Activated naive CD8-positive, alpha-beta T cell treated with anti-CD3 and anti-CD28 coated beads, Interleukin-2, amount 10 ng/mL, durations not matched to agents 7 days and 5 days (primary cell): ENCODE data around the gene STH. TPM values are rescaled to one million over a fixed set of nuclear protein-coding genes. Genes with fewer than 3 reads are reported as not detected.

Experiments
- ATAC-seq: fragments of 150-1000 bp; cut with Tn5 transposase; one replicate; pipeline ENCODE4 v1.10.0; 2021; ENCODE audit warnings: low read depth, moderate library complexity
- POLR2A ChIA-PET: fragments of 350-600 bp; sonication (Branson Sonifier 250); formaldehyde crosslinking; loops from one replicate; lab custom pipeline; 2021; ENCODE audit warnings: antibody characterized with exemption; lab: Charles Lee
- DNase-seq: peaks from one replicate; pipeline ENCODE4 v3.0.0; 2021
- H3K27ac Mint-ChIP-seq: one replicate; pipeline ENCODE4 v1.8.0; 2022; ENCODE audit warnings: mild to moderate bottlenecking, mixed read lengths
- H3K27me3 Mint-ChIP-seq: one replicate; pipeline ENCODE4 v1.8.0; 2022; ENCODE audit warnings: mild to moderate bottlenecking, moderate library complexity, mixed read lengths
- H3K36me3 Mint-ChIP-seq: one replicate; pipeline ENCODE4 v1.8.0; 2021; ENCODE audit warnings: mild to moderate bottlenecking, mixed read lengths
- H3K4me1 Mint-ChIP-seq: one replicate; pipeline ENCODE4 v1.8.0; 2021; ENCODE audit warnings: mixed read lengths
- H3K4me3 Mint-ChIP-seq: one replicate; pipeline ENCODE4 v1.8.0; 2022; ENCODE audit warnings: mild to moderate bottlenecking, moderate library complexity, mixed read lengths
- H3K9me3 Mint-ChIP-seq: one replicate; pipeline ENCODE4 v1.8.0; 2021; ENCODE audit warnings: mixed read lengths
- total RNA-seq, 2 experiments: library from RNA; stranded (reverse); gene quantifications; one replicate each; pipeline ENCODE4 v1.2.3, GENCODE V29; 2021

Gene STH
- total RNA-seq, 2 experiments from 2014 or later = not detected

DNA sequence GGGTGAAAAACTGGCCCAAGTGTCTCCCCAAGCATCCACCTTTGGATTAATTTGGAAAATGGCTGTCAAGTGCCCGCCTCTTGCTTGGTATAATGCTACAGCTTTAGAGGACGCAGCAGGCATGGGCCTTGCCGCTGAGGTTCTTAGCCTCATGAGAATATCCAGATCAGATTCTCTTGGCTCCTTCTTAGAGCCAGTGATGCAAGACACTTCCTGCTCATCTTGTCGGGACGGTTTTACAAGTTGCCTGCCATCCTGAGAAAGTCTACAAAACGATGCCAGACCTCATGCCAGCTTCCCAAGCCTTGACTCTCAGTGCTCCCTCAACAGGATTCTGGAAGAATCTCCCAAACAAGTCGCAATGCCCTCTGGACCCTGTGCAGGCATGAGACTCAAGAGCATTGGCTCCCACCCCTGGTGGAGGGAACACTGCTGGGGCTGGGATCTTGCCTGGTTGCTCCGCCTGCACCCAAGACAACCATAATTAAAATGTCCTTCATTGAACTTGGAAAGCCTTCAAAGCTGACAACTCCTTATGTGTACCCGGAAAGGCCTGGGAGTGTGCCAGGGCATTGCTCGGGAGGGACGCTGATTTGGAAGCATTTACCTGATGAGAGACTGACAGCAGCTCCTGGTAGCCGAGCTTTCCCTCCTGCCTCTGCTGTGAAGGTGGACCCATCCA lies 25.8 kb upstream of the STH start:
- Mint-ChIP-seq H3K27me3 (peaks cover 10% of the 10 kb centered on the region), H3K4me3 (no peak overlapping the region), H3K36me3 (peaks cover 2% of the 10 kb centered on the region), H3K27ac (no peak overlapping the region), H3K4me1 (peaks cover 7% of the 10 kb centered on the region), H3K9me3 (peaks cover 7% of the 10 kb centered on the region)
- DNase-seq = no peak
- ATAC-seq = no peak
- POLR2A ChIA-PET = no interaction called here

- DNase-seq = no peak
- Mint-ChIP-seq H3K36me3 (peaks cover 2% of the 10 kb centered on the region), H3K4me1 (peaks cover 7% of the 10 kb centered on the region), H3K9me3 (peaks cover 7% of the 10 kb centered on the region), H3K4me3 (no peak overlapping the region), H3K27ac (no peak overlapping the region), H3K27me3 (peaks cover 10% of the 10 kb centered on the region)
- ATAC-seq = no peak
- POLR2A ChIA-PET = no interaction called here
Measured at GRCh38 chr17:45973946-45974859, 24.8 kb upstream of the STH start.

GRCh38 chr17:45974916-45975630 lies 24.0 kb upstream of the STH start:
- peaks cover 7% of the 10 kb centered on the region for H3K4me1 Mint-ChIP-seq
- H3K36me3 Mint-ChIP-seq = peaks cover 2% of the 10 kb centered on the region
- peaks cover 2% of the 10 kb centered on the region for H3K9me3 Mint-ChIP-seq
- POLR2A ChIA-PET = no interaction called here
- H3K27ac Mint-ChIP-seq = no peak overlapping the region
- H3K27me3 Mint-ChIP-seq = peaks cover 6% of the 10 kb centered on the region
- DNase-seq = no peak
- H3K4me3 Mint-ChIP-seq = no peak overlapping the region
- no peak for ATAC-seq

- peaks cover 7% of the 10 kb centered on the region for H3K4me1 Mint-ChIP-seq
- H3K4me3 Mint-ChIP-seq = no peak overlapping the region
- DNase-seq = no peak
- H3K9me3 Mint-ChIP-seq = peaks cover 2% of the 10 kb centered on the region
- POLR2A ChIA-PET = no interaction called here
- ATAC-seq = no peak
- peaks cover 2% of the 10 kb centered on the region for H3K27me3 Mint-ChIP-seq
- no peak overlapping the region for H3K27ac Mint-ChIP-seq
- peaks cover 2% of the 10 kb centered on the region for H3K36me3 Mint-ChIP-seq
Measured at GRCh38 chr17:45975640-45976295, 23.3 kb upstream of the STH start.

GRCh38 chr17:45976391-45976754 lies 22.7 kb upstream of the STH start:
- H3K4me1 Mint-ChIP-seq = peaks cover 7% of the 10 kb centered on the region
- H3K36me3 Mint-ChIP-seq = peaks cover 2% of the 10 kb centered on the region
- POLR2A ChIA-PET = no interaction called here
- H3K27ac Mint-ChIP-seq = no peak overlapping the region
- no peak overlapping the region for H3K4me3 Mint-ChIP-seq
- ATAC-seq = no peak
- no peak for DNase-seq
- peaks cover 2% of the 10 kb centered on the region for H3K9me3 Mint-ChIP-seq
- peaks cover 3% of the 10 kb centered on the region for H3K27me3 Mint-ChIP-seq

DNA sequence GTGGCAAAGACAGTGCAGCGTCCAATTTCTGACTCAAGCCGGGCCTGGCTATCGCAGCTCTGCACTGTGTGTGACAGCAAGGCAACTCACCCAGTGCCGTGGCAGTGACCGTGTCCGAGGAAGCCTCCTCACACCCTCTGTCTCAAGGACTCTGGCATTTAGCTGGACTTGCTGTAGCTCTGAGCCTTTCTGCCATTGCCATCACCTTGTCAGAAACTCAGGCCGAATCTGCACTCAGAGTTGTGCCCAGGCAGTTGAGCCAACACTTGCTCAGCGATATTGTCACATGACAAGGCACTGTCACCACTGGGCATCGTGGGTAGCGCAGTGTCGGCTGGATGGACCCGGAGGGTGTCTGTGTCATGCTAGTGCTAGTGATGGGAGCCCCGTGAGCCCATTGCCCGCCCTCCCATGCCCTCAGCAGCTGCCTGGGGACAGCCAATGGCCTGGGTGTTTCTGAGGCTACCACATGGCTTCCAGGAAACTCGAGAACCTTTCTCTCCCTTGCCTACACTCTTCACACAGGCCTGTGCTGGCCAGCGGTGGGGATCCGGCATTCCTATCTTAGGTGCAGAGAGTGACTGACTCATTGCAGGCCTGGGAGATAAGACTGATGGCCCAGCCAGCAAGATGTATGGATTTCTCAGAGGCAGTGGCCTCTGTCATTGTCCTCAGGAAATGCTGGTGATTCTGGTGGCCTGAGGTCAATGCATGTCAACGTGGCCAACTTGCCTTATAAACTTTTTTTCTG lies 22.1 kb upstream of the STH start:
- Mint-ChIP-seq H3K4me3 (no peak overlapping the region), H3K27me3 (peaks cover 3% of the 10 kb centered on the region), H3K4me1 (peaks cover 7% of the 10 kb centered on the region), H3K36me3 (peaks cover 2% of the 10 kb centered on the region), H3K27ac (no peak overlapping the region), H3K9me3 (peaks cover 2% of the 10 kb centered on the region)
- ATAC-seq (no peak), DNase-seq (no peak)
- POLR2A ChIA-PET = no interaction called here

- no peak overlapping the region for H3K4me3 Mint-ChIP-seq
- POLR2A ChIA-PET = no interaction called here
Measured at GRCh38 chr17:45977506-45977824, 21.6 kb upstream of the STH start.

GRCh38 chr17:45977976-45978626 lies 20.9 kb upstream of the STH start:
- Mint-ChIP-seq H3K4me3 (no peak overlapping the region), H3K27me3 (peaks cover 3% of the 10 kb centered on the region), H3K9me3 (no peaks in the 10 kb centered on the region), H3K36me3 (no peaks in the 10 kb centered on the region), H3K27ac (no peak overlapping the region), H3K4me1 (peaks cover 7% of the 10 kb centered on the region)
- DNase-seq (no peak), ATAC-seq (no peak)
- POLR2A ChIA-PET = no interaction called here

More at GRCh38 chr17:45977506-45977824, 21.6 kb upstream of the STH start:
- H3K36me3 Mint-ChIP-seq = peaks cover under 1% of the 10 kb centered on the region
- peaks cover 7% of the 10 kb centered on the region for H3K4me1 Mint-ChIP-seq
- DNase-seq (no peak), ATAC-seq (no peak)
- H3K27ac Mint-ChIP-seq = no peak overlapping the region
- no peaks in the 10 kb centered on the region for H3K9me3 Mint-ChIP-seq
- H3K27me3 Mint-ChIP-seq = peaks cover 3% of the 10 kb centered on the region

GRCh38 chr17:45979137-45979536 lies 19.9 kb upstream of the STH start:
- H3K27me3 Mint-ChIP-seq = peaks cover 3% of the 10 kb centered on the region
- POLR2A ChIA-PET = no interaction called here

GRCh38 chr17:45980855-45981254 lies 18.2 kb upstream of the STH start:
- POLR2A ChIA-PET = no interaction called here
- no peak overlapping the region for H3K4me3 Mint-ChIP-seq
- no peaks in the 10 kb centered on the region for H3K9me3 Mint-ChIP-seq
- H3K4me1 Mint-ChIP-seq = peaks cover 8% of the 10 kb centered on the region
- ATAC-seq (no peak), DNase-seq (no peak)
- peaks cover 3% of the 10 kb centered on the region for H3K27me3 Mint-ChIP-seq
- no peaks in the 10 kb centered on the region for H3K36me3 Mint-ChIP-seq
- H3K27ac Mint-ChIP-seq = no peak overlapping the region

More at GRCh38 chr17:45979137-45979536, 19.9 kb upstream of the STH start:
- no peak overlapping the region for H3K27ac Mint-ChIP-seq
- no peak overlapping the region for H3K4me3 Mint-ChIP-seq
- ATAC-seq (no peak), DNase-seq (no peak)
- H3K4me1 Mint-ChIP-seq = peaks cover 7% of the 10 kb centered on the region
- H3K9me3 Mint-ChIP-seq = no peaks in the 10 kb centered on the region
- H3K36me3 Mint-ChIP-seq = no peaks in the 10 kb centered on the region

DNA sequence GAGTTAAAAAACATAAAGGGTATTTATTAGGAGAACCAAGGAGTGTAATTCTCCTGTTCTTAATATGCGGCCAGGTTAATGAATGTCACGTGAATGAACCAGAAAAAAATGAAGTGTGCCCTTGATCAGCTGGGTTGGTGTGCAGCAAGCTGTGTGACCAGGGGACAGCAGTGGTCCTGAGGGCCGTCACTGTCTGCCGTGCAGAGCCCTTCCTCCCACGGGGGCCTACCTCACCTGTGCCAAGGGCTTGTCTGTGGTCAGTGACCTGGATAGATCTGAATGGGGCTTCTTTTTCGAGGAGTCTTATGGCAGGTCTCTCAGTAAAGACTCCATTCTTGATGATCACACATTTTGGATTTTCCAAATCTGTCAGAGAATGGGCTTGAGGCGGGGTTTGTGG lies 17.7 kb upstream of the STH start:
- H3K27ac Mint-ChIP-seq = no peak overlapping the region
- no peak for ATAC-seq

GRCh38 chr17:45982791-45983613 lies 16.0 kb upstream of the STH start:
- ATAC-seq (no peak), DNase-seq (no peak)
- Mint-ChIP-seq H3K36me3 (no peaks in the 10 kb centered on the region), H3K4me1 (peaks cover 2% of the 10 kb centered on the region), H3K9me3 (no peaks in the 10 kb centered on the region), H3K4me3 (no peak overlapping the region), H3K27me3 (peaks cover 3% of the 10 kb centered on the region), H3K27ac (no peak overlapping the region)
- POLR2A ChIA-PET = no interaction called here

More for the DNA sequence above, 17.7 kb upstream of the STH start:
- no peak overlapping the region for H3K4me3 Mint-ChIP-seq
- peaks cover 9% of the 10 kb centered on the region for H3K4me1 Mint-ChIP-seq
- no peak for DNase-seq
- POLR2A ChIA-PET = no interaction called here
- H3K9me3 Mint-ChIP-seq = no peaks in the 10 kb centered on the region
- H3K27me3 Mint-ChIP-seq = peaks cover 3% of the 10 kb centered on the region
- H3K36me3 Mint-ChIP-seq = no peaks in the 10 kb centered on the region
